Measurements from ENCODE around the gene CHRNA4. TPM values are rescaled to one million over a fixed set of nuclear protein-coding genes. Genes with fewer than 3 reads are reported as not detected.

CHRNA4 gene
- total and polyA plus RNA-seq, 2 of the 4 experiments (the other 2 are of a cell fraction), result not detected

DNA sequence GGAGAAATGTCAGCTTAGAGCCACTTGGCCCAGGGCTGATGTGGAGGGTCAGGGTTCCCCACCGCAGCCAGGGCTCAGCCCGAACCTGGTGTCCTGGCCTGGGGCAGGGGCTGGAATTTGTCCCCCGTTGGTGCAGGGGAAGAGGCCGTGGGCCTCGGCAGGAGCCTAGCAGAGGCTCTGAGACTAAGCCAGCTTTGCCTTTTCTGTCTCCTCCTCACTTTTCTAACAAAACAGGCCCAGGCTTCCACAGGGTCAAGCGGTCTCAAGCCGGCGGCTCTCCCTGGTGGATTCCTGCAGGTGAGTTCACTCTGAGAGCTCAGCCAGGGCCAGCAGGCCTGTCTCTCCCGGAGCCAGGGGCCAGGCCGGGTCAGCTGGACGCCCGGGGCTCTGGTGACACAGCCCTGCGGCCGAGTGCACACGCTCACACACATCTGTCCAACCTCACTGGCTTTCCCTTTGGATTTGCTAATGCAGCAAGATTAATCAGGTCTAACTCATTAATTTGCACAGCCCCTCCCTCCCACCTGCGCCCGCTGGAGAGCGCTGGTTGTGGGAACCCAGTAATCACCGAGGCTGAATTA is 2.9 kb upstream of the CHRNA4 start:
- in situ Hi-C loops (cut with MboI; ENCODE audit: low sequenced_read_pairs) (no loop called here), intact Hi-C loops (cut with micrococcal nuclease) (no loop called here), dilution Hi-C loops (cut with HindIII; ENCODE audit: low sequenced_read_pairs, unreplicated experiment) (no loop called here)
- H4K91ac ChIP-seq (ENCODE audit: insufficient read depth, low read depth, low read length), result no peak overlapping the region
- no peaks in the 10 kb centered on the region for H3K79me1 ChIP-seq (ENCODE audit: low read depth in 1 of 2, low read length in 2 of 2)
- no peak overlapping the region for H3K9ac ChIP-seq (ENCODE audit: low read depth, low read length)
- no peak overlapping the region for H3K4ac ChIP-seq (ENCODE audit: low read depth, low read length)
- H3K36me3 ChIP-seq (ENCODE audit: control insufficient read depth, insufficient read depth, low read length), result no peaks in the 10 kb centered on the region
- H3K14ac ChIP-seq (replicated peaks; ENCODE audit: low read depth, low read length), result no peak overlapping the region
- H2AK5ac ChIP-seq (ENCODE audit: low read depth, low read length), result no peak overlapping the region
- no peak overlapping the region for H2BK5ac ChIP-seq (ENCODE audit: low read depth, low read length, poor library complexity, severe bottlenecking)
- H3K4me3 ChIP-seq (ENCODE audit: insufficient read depth, low read depth, low read length), result no peak overlapping the region
- H4K8ac ChIP-seq (ENCODE audit: low read depth in 2 of 2, low read length in 2 of 2), result no peak overlapping the region
- POLR2A ChIA-PET (ENCODE audit: unreplicated experiment), result no interaction called here
- peaks cover 54% of the 10 kb centered on the region for H3K27me3 ChIP-seq (ENCODE audit: control insufficient read depth, insufficient read depth, low read length)
- H3K18ac ChIP-seq (ENCODE audit: low read depth, low read length), result no peak overlapping the region
- H2AFZ ChIP-seq (replicated peaks; ENCODE audit: low read length, poor library complexity), result no peak overlapping the region
- BruUV-seq (replicated peaks), result no TSS peak
- H3K9me3 ChIP-seq (ENCODE audit: control insufficient read depth, insufficient read depth, low read length), result no peaks in the 10 kb centered on the region
- H4K20me1 ChIP-seq (ENCODE audit: insufficient read depth, low read length), result 0 out of 2 replicates have a peak, but pooled peaks cover 2% of the 10 kb centered on the region
- no peak overlapping the region for H3K27ac ChIP-seq (ENCODE audit: insufficient read depth, low read length)
- no peak overlapping the region for H2BK20ac ChIP-seq (ENCODE audit: low read depth, low read length)
- no peak overlapping the region for H3K56ac ChIP-seq (ENCODE audit: extremely low read depth, insufficient read depth, low read length)
- CTCF ChIA-PET, result no interaction called here
- no peaks in the 10 kb centered on the region for H3K9me1 ChIP-seq (ENCODE audit: insufficient read depth, low read length)
- no peak overlapping the region for H2BK15ac ChIP-seq (ENCODE audit: low read depth, low read length)
- H4K5ac ChIP-seq (ENCODE audit: low read depth, low read length), result no peak overlapping the region
- H2AK9ac ChIP-seq (replicated peaks; ENCODE audit: low read depth, low read length, poor library complexity), result no peak overlapping the region
- TF ChIP-seq NFE2L2 (IDR thresholded peaks at IDR 0.05; ENCODE audit: low read depth, low read length) (no peak), MAZ (IDR thresholded peaks at IDR 0.05; ENCODE audit: borderline replicate concordance, low read depth, low read length) (no peak)
- H3K4me1 ChIP-seq (ENCODE audit: control insufficient read depth, insufficient read depth, low read length), result no peaks in the 10 kb centered on the region
- no peak overlapping the region for H3K23ac ChIP-seq (ENCODE audit: low read depth, low read length)
- no peak overlapping the region for H3K4me2 ChIP-seq (ENCODE audit: low read depth, low read length)
- DNase-seq (no peak), ATAC-seq (ENCODE audit: low read depth) (no peak)
- 61% methylated on average over 11 of the region's 19 CpGs; no CpG with 5 or more reads in 1 of the 2 experiments for WGBS, 2 experiments (ENCODE audit: extremely low coverage in 2 of 2, insufficient read length in 1 of 2)
- no peak overlapping the region for H2BK120ac ChIP-seq (ENCODE audit: low read depth, low read length)
